Measurements from ENCODE around the gene AFG3L2.

Gene AFG3L2

DNA sequence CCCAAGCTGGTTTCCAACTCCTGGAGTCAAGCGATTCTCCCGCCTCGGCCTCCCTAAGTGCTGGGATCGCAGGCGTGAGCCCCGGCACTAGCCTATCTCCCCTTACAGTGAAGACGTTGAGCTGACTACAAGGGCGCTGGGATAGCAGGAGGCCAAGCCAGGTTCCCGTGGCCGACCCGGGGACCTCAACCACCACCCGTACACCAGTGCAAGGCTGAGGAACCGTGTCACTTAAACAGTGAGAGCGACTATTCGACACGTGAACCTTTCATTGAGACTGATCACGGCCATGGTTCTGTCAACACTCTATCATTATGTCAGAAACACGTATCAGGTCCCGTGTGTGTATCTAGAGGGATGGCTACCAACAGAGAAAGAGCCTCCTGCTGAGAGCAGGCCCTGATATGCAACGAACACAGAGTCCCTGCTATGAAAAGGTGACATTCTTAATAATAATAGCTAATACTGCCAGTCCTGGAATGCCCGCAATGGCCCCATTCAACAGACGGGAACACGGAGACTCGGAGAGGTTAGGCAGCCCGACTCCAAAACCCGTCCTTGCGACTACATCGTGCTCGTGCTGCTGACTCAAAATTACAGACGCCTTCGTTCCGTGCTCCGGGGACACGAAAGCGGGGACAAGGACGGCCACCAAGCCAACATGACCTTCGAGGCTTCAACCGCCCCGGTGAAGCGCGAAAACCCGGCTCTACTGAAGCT is 833 bp downstream of the AFG3L2 start:
- Histone ChIP-seq H3K27me3 (ENCODE audit: low read depth, low read length) (no peaks in the 10 kb centered on the region), H3K9me3 (ENCODE audit: insufficient read depth, low read length) (no peaks in the 10 kb centered on the region), H3K79me2 (ENCODE audit: low read length) (peaks cover 57% of the 10 kb centered on the region), H2AFZ (ENCODE audit: low read depth, low read length) (peak overlapping the region; percentile 9; the same call in 1 of the 2 replicates), H3K27ac (ENCODE audit: low read length) (peak overlapping the region; percentile 80), H3K4me3 (ENCODE audit: low read length) (peak overlapping the region; percentile 91), H4K20me1 (ENCODE audit: insufficient read depth, low read length) (peaks cover 34% of the 10 kb centered on the region), H3K4me1 (ENCODE audit: low read length) (peaks cover 12% of the 10 kb centered on the region; the same call in 1 of the 2 replicates), H3K9ac (ENCODE audit: low read length) (peak overlapping the region; percentile 94), H3K36me3 (replicated peaks; ENCODE audit: low read depth, low read length) (peaks cover 24% of the 10 kb centered on the region), H3K4me2 (ENCODE audit: low read length) (peak overlapping the region; percentile 76)
- TF ChIP-seq EZH2phosphoT487 (IDR thresholded peaks at IDR 0.05; ENCODE audit: low read depth) (no peak), CTCF (IDR thresholded peaks at IDR 0.05; ENCODE audit: low read depth, low read length) (no peak)

DNA sequence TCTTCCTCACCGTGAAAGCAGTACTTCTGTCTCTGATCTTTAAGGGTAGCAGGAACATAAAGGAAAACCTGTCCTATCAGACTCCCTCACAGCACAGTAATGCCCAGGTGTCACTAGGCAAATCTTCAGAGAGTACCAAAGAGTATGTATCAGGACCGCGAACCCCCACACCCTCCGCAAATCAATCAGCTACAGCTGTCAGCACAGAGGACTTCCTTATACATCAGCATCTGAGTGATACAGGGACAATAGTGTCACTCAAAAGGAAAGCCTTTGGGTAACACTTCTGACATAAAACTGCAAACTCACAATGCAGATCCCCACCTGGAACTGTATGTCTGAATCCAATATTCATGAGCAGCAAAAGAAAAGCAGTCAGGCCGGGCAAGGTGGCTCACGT is 2.6 kb downstream of the AFG3L2 start:
- H4K20me1 ChIP-seq (ENCODE audit: insufficient read depth, low read length): peaks cover 35% of the 10 kb centered on the region
- H3K79me2 ChIP-seq (ENCODE audit: low read length): peaks cover 75% of the 10 kb centered on the region
- no peak overlapping the region for H2AFZ ChIP-seq (ENCODE audit: low read depth, low read length)
- no peak overlapping the region for H3K9ac ChIP-seq (ENCODE audit: low read length)
- no peak for TF ChIP-seq EZH2phosphoT487 (IDR thresholded peaks at IDR 0.05; ENCODE audit: low read depth)
- TF ChIP-seq CTCF (IDR thresholded peaks at IDR 0.05; ENCODE audit: low read depth, low read length): no peak
- peaks cover 28% of the 10 kb centered on the region for H3K36me3 ChIP-seq (replicated peaks; ENCODE audit: low read depth, low read length)
- H3K4me3 ChIP-seq (ENCODE audit: low read length): no peak overlapping the region
- H3K4me2 ChIP-seq (ENCODE audit: low read length): no peak overlapping the region
- no peaks in the 10 kb centered on the region for H3K27me3 ChIP-seq (ENCODE audit: low read depth, low read length)
- H3K4me1 ChIP-seq (ENCODE audit: low read length): peaks cover 12% of the 10 kb centered on the region; the same call in 1 of the 2 replicates
- no peaks in the 10 kb centered on the region for H3K9me3 ChIP-seq (ENCODE audit: insufficient read depth, low read length)
- no peak overlapping the region for H3K27ac ChIP-seq (ENCODE audit: low read length)

- Histone ChIP-seq H3K9ac (ENCODE audit: low read length) (no peak overlapping the region), H3K9me3 (ENCODE audit: insufficient read depth, low read length) (no peaks in the 10 kb centered on the region), H3K27ac (ENCODE audit: low read length) (no peak overlapping the region), H3K4me1 (ENCODE audit: low read length) (peaks cover 12% of the 10 kb centered on the region; the same call in 1 of the 2 replicates), H3K4me3 (ENCODE audit: low read length) (no peak overlapping the region), H3K36me3 (replicated peaks; ENCODE audit: low read depth, low read length) (peaks cover 32% of the 10 kb centered on the region), H3K79me2 (ENCODE audit: low read length) (peaks cover 81% of the 10 kb centered on the region), H3K27me3 (ENCODE audit: low read depth, low read length) (no peaks in the 10 kb centered on the region), H2AFZ (ENCODE audit: low read depth, low read length) (no peak overlapping the region), H4K20me1 (ENCODE audit: insufficient read depth, low read length) (peaks cover 35% of the 10 kb centered on the region), H3K4me2 (ENCODE audit: low read length) (no peak overlapping the region)
- TF ChIP-seq CTCF (IDR thresholded peaks at IDR 0.05; ENCODE audit: low read depth, low read length) (no peak), EZH2phosphoT487 (IDR thresholded peaks at IDR 0.05; ENCODE audit: low read depth) (no peak)
Measured at GRCh38 chr18:12373771-12374116, 3.3 kb downstream of the AFG3L2 start.

- no peak for TF ChIP-seq CTCF (IDR thresholded peaks at IDR 0.05; ENCODE audit: low read depth, low read length)
- TF ChIP-seq EZH2phosphoT487 (IDR thresholded peaks at IDR 0.05; ENCODE audit: low read depth): no peak
- H3K4me2 ChIP-seq (ENCODE audit: low read length): no peak overlapping the region
- H4K20me1 ChIP-seq (ENCODE audit: insufficient read depth, low read length): peaks cover 35% of the 10 kb centered on the region
- no peak overlapping the region for H3K27ac ChIP-seq (ENCODE audit: low read length)
- no peak overlapping the region for H3K4me3 ChIP-seq (ENCODE audit: low read length)
- no peak overlapping the region for H3K9ac ChIP-seq (ENCODE audit: low read length)
- H2AFZ ChIP-seq (ENCODE audit: low read depth, low read length): no peak overlapping the region
- H3K27me3 ChIP-seq (ENCODE audit: low read depth, low read length): no peaks in the 10 kb centered on the region
- peaks cover 34% of the 10 kb centered on the region for H3K36me3 ChIP-seq (replicated peaks; ENCODE audit: low read depth, low read length)
- H3K4me1 ChIP-seq (ENCODE audit: low read length): peaks cover 12% of the 10 kb centered on the region; the same call in 1 of the 2 replicates
- H3K79me2 ChIP-seq (ENCODE audit: low read length): peaks cover 86% of the 10 kb centered on the region
- H3K9me3 ChIP-seq (ENCODE audit: insufficient read depth, low read length): no peaks in the 10 kb centered on the region
Measured at GRCh38 chr18:12373116-12373770, 3.8 kb downstream of the AFG3L2 start.
